ENCODE data around the gene CPXM2.

- TF ChIP-seq POLR2A (IDR thresholded peaks at IDR 0.05; ENCODE audit: low read depth, low read length) (no peak), POLR2AphosphoS5 (IDR thresholded peaks at IDR 0.05; ENCODE audit: low read depth, low read length) (no peak), TAF1 (IDR thresholded peaks at IDR 0.05; ENCODE audit: low read depth, low read length) (no peak), SPI1 (IDR thresholded peaks at IDR 0.05; ENCODE audit: low read depth, low read length) (no peak), POU2F2 (IDR thresholded peaks at IDR 0.05; ENCODE audit: low read depth, low read length) (no peak)
These were observed 96.3 kb downstream of the CPXM2 start for GRCh38 chr10:123795196-123795780.
